NCI-H524 treated with DMSO at 0.1 percent for 48 hours (cell line): ENCODE data around the gene NBR1.
A peak's percentile ranks its signal among the peaks of the same experiment; 100 is the strongest.
"Not testable (repeated sequence)": the region's sequence is repeated elsewhere in the genome, so short reads cannot be mapped to it uniquely, and the experiment has no call there.

ENCODE experiments used
- DNase-seq: peaks from one replicate; lab custom pipeline; 2025; lab: John Stamatoyannopoulos, UW

The NBR1 gene, protein sequence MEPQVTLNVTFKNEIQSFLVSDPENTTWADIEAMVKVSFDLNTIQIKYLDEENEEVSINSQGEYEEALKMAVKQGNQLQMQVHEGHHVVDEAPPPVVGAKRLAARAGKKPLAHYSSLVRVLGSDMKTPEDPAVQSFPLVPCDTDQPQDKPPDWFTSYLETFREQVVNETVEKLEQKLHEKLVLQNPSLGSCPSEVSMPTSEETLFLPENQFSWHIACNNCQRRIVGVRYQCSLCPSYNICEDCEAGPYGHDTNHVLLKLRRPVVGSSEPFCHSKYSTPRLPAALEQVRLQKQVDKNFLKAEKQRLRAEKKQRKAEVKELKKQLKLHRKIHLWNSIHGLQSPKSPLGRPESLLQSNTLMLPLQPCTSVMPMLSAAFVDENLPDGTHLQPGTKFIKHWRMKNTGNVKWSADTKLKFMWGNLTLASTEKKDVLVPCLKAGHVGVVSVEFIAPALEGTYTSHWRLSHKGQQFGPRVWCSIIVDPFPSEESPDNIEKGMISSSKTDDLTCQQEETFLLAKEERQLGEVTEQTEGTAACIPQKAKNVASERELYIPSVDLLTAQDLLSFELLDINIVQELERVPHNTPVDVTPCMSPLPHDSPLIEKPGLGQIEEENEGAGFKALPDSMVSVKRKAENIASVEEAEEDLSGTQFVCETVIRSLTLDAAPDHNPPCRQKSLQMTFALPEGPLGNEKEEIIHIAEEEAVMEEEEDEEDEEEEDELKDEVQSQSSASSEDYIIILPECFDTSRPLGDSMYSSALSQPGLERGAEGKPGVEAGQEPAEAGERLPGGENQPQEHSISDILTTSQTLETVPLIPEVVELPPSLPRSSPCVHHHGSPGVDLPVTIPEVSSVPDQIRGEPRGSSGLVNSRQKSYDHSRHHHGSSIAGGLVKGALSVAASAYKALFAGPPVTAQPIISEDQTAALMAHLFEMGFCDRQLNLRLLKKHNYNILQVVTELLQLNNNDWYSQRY

DNA sequence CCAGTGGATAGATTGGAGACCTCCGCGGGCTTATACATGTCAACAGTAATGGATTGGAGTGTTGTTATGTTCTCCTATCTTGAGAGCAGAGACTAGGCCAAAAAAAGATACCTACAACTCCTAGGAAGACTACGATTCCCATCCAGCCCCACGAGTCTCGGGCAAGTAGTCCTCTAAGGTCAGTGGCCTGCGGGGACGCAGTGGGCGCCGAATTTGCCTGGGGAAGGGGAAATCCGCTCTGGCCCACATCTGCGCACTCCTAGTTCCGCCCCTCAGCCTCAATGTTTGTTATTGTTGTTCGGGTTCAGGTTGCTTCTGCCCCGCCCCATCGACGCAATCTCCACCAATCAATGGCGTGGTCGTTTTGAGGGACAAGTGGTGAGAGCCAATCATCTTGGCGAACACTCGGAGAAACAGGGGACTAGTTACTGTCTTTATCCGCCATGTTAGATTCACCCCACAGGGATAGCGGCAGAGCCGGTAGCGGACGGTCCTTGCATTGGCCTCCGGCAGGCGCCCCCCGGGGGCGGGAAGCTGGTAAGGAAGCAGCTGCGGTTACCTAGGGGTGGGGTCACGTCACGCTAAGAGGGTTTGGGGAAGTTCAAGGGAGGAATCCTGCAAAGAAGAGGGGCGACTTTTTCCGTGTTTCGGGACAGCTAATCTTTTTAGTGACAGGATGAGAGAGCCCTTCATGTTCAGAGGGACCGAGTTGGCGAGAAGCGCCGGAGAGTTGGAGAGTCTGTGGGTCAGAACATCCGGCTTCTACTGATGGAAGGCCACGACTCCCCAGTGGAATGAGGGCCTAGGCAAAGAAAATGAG is at the start of gene NBR1:
Gene NBR1, plus strand, starts transcription at position 449 of the 820 bp plus-strand sequence. CDS start 4,586 bp downstream, outside the sequence.
- DNase-seq = peak; percentile 98

DNA sequence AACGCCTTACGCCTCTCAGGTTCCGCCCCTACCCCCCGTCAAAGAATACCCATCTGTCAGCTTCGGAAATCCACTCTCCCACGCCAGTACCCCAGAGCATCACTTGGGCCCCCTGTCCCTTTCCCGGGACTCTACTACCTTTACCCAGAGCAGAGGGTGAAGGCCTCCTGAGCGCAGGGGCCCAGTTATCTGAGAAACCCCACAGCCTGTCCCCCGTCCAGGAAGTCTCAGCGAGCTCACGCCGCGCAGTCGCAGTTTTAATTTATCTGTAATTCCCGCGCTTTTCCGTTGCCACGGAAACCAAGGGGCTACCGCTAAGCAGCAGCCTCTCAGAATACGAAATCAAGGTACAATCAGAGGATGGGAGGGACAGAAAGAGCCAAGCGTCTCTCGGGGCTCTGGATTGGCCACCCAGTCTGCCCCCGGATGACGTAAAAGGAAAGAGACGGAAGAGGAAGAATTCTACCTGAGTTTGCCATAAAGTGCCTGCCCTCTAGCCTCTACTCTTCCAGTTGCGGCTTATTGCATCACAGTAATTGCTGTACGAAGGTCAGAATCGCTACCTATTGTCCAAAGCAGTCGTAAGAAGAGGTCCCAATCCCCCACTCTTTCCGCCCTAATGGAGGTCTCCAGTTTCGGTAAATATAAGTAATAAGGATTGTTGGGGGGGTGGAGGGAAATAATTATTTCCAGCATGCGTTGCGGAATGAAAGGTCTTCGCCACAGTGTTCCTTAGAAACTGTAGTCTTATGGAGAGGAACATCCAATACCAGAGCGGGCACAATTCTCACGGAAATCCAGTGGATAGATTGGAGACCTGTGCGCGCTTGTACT is 45.7 kb upstream of the NBR1 start, which contains the start of gene BRCA1:
Gene BRCA1, minus strand, starts transcription at position 232 of the 834 bp plus-strand sequence. CDS start 1,268 bp downstream, outside the sequence.
- DNase-seq = peak; percentile 99

DNA sequence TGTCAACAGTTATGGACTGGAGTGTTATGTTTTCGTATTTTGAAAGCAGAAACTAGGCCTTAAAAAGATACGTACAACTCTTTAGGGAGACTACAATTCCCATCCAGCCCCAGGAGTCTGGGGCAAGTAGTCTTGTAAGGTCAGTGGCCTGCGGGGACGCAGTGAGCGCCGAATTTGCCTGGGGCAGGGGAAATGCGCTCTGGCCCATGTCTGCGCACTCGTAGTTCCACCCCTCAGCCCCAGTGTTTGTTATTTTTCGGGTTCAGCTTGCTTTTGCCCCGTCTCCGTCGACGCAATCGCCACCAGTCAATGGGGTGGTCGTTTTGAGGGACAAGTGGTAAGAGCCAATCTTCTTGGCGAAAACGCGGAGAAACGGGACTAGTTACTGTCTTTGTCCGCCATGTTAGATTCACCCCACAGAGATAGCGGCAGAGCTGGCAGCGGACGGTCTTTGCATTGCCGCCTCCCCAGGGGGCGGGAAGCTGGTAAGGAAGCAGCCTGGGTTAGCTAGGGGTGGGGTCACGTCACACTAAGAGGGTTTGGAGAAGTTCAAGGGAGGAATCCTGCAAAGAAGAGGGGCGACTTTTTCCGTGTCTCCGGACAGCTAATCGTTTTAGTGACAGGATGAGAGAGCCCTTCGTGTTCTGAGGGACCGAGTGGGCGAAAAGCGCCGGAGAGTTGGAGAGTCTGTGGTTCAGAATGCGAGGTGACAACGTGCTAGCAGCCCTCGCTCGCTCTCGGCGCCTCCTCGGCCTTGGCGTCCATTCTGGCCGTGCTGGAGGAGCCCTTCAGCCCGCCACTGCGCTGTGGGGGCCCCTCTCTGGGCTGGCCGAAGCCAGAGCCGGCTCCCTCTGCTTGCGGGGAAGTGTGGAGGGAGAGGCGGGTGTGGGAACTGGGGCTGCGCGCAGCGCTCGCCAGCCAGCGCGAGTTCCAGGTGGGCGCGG is 44.8 kb upstream of the NBR1 start:
- no peak for DNase-seq

DNA sequence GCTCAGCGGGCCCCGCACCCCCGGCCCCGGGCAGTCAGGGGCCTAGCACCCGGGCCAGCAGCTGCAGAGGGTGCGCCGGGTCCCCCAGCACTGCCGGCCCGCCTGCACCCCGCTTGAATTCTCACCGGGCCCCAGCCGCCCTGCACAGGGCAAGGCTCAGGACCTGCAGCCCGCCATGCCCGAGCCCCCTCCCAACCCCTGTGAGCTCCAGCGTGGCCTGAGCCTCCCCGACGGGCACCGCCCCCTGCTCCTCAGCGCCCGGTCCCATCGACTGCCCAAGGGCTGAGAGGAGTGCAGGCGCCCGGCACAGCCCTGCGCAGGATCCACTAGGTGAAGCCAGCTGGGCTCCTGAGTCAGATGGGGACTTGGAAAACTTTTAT is 44.1 kb upstream of the NBR1 start:
- no peak for DNase-seq

DNA sequence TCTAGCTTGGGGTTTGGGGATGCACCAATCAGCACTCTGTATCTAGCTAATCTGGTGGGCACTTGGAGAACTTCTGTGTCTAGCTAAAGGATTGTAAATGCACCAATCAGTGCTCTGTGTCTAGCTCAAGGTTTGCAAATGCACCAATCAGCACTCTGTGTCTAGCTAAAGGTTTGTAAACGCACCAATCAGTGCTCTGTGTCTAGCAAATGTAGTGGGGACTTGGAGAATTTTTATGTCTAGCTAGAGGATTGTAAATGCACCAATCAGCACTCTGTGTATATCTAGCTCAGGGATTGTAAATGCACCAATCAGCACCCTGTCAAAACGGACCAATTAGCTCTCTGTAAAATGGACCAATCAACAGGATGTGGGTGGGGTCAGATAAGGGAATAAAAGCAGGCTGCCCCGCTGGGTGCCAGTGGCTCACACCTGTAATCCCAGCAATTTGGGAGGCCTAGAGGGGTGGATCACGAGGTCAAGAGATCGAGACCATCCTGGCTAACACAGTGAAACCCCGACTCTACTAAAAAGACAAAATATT is 43.6 kb upstream of the NBR1 start:
- DNase-seq = not testable (repeated sequence)

DNA sequence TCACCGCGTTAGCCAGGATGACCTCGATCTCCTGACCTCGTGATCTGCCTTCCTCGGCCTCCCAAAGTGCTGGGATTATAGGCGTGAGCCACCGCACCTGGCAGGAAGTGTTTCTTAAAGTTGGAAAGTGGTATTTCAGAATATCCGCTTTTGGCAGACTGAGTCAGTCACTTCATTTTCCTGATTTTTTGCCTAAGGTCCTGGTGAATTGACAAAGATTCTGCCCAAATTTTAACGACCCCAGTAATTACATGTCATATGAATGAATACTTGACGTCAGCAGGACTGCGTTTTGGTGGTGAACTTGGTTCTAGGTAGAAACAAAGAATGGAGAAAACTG is 41.4 kb upstream of the NBR1 start:
- DNase-seq = no peak

DNA sequence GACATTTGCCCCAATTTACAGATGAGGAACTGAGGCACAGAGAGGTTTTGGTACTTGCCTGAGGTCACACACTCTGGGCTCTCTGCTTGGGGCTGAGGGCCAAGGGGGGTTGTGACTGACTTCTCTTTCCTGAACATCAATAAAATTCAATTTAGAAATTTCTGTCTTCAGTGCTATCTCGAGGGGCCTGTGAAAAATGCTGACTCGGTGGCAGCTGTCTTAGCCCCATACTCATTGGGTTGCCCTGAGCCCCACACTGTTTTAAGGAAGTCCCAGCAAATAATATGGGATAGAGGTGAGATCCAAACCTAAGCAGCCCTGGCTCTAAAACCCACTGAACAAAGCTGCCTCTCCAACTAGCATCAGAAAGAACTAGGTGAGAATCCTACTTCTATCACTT is 38.9 kb upstream of the NBR1 start:
- DNase-seq = no peak

DNA sequence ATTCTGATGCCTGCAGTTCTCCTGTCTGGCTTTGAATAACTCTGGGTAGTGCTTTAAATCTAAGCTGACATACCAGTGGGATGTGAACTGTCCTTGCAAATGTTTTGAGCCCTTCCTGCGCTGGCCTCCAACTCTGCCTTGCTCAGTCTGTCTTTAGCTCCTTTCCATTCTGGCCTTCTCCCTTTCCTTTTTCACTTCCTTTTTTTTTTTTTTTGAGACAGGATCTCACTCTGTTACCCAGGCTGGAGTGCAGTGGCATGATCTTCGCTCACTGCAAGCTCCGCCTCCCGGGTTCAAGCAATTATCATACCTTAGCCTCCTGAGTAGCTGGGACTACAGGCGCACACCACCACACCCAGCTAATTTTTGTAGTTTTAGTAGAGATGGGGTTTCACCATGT is 37.6 kb upstream of the NBR1 start:
- not testable (repeated sequence) for DNase-seq

DNA sequence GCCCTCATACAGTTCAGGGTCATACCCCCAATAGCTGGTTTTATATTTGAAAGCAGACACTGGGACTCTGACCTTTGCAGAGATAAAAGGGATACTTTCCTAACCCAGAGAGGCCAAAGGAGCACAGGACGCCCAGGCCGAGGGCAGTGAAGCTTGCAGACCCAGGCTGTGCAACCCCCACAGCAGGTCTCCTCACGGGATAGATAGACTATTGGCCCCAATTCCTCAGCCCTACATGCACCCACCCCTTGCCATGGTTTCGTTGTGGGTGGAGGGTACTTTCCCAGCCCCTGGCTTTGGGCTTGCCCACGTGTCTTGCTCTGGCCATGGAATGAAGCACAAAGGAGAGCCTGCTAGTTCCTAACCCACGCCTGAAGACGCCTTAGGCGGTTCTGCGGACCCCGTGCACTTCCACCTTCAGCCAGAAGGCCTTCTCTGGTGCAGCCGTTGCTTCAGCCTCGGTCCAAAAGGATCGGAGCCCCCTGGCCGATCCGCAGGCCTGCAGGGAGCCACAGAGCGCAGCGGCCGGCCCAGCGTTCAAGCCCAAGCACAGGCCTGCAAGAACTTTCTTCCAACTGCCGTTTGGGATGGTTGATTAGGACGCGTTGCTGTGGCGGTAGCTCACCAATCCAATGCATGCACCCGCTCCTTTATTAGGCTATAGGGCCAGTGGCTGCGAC is 36.1 kb upstream of the NBR1 start:
- no peak for DNase-seq

DNA sequence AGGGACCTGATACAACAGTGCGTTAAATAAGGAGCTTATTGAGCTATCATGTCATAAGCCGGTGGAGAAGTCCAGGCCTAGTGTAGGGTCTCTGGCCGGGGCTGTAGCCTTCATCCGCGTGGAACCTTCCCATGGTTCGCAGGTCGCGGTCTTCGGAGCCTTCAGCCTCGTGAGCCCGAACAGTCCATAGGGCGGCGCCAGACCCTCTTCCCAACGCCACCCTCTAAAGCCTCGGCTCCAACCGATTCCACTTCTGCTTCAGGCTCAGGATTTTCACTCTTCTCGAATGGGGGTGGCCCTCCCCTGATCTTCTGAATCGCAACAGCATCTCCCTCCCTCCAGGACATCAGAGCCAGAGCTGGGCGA is 35.6 kb upstream of the NBR1 start:
- DNase-seq = no peak

DNA sequence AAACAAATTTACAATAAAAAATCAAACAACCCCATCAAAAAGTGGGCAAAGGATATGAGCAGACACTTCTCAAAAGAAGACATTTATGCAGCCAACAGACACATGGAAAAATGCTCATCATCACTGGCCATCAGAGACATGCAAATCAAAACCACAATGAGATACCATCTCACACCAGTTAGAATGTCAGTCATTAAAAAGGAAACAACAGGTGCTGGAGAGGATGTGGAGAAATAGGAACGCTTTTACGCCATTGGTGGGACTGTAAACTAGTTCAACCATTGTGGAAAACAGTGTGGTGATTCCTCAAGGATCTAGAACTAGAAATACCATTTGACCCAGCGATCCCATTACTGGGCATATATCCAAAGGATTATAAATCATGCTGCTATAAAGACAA is 34.4 kb upstream of the NBR1 start:
- DNase-seq = not testable (repeated sequence)

DNA sequence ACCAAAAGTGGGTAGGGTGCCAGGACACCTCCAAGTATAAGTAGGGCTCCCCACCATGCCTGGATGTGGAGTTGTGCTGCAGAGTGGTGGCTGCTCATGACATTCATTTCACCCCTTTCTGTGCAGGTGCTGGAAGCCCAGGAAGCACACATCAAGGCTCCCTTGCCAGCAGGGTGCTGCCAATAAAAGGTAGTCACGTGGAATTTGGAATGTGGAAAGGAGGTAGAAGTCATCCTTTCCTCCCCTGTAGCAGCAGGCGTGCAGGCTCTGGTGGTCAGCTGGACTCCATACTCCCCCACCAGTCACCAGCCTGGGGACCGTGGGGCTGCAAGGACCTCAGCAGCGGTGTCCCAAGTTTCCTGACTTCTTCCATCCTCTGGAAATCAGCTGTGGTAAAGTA is 32.5 kb upstream of the NBR1 start:
- DNase-seq = not testable (repeated sequence)

DNA sequence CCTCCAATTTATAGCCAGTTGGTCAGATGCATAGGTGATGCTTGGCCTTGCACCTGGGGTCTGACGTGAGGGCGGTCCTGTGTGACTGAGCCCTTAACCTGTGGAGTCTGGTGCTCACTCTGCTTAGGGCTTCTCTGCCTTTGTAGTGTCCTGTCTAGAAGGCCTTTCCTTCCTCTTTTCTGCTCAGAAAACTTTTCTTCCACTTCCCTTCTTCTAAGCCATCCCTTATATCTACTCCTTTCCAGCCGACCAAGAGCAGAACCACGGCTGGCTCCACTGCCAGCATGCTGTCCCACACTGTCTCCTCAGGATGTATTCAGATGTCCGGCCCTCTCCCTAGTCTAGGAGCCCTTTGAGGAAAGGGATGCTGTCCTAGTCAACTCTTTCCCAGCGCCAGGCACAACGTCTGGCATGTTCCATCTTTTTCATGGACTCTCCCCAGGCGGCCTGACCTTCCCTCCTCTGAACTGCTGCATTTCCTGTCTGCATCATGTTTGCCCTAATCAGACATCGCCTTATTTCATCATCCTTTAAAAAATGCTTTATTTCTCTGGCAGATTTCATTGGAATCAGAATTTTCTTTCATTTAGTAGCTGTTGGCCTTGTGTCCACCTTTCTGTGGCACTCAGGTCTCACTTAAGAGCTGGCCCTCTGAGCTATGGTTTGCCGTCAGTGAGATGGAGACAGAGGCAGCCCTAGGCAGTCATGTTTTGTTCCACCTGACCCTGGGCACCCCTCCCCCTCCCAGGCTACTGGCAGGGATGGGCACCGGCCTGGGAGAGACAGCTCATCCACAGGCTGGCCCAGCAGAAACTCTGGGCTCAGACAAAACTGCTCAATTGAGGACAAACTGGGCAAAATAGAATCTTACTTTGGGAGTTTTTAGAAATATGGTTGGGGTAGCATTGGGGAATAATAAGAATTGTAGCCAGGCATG is 30.4 kb upstream of the NBR1 start:
- DNase-seq = no peak

DNA sequence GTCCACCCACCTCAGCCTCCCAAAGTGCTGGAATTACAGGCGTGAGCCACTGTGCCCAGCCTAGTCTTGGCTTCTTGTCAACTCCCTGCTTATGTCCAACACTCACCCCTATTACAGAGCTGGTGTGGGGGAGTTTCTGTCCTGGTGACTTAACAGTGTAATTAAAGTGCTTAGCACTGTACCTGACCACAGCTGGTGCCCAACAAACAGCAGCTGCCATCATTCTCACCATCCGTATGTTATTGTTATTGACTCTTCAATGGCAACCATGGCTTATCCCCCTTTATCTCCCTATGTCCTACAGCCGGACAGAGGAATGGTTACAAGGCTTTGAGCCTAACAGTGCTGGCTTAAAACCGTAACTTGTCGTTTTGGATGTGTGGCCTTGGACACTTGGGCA is 28.9 kb upstream of the NBR1 start:
- no peak for DNase-seq

DNA sequence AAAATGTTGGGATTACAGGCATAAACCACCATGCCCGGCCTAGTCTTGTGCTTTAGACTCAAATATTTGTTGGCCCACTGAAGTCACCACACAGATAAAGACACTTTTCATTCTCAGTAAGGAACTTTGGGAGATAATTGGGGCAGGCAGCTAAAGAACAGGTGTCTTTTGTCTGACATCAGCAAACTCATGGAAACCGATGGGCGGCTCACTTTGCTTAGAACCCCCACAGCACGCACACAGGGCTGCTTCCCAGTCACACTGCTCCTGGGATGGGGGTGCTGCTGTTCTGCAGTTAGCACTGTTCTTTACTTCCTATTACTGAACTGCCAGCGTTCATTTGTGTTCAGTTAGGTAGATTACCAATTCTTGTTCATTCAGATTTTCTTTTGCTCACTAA is 27.8 kb upstream of the NBR1 start:
- DNase-seq = no peak

DNA sequence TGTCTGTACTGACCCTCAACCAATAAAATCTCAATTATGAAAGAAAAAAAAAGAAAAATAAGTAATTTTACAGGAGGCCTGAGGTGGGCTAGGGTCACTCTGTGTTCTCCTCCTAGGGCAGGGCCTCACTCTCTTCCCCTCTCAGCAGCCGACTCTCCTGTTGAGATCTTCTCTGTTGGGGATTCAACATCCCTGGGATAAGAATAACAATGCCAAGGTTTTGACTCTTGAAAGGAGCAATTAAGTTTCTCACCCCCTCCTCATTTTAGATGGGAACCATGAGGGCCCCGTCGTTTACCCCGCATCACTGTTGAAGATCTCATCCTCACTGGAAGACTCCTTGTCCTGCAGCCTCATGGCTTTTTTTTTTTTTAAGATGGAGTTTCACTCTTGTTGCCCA is 24.4 kb upstream of the NBR1 start:
- DNase-seq = no peak

DNA sequence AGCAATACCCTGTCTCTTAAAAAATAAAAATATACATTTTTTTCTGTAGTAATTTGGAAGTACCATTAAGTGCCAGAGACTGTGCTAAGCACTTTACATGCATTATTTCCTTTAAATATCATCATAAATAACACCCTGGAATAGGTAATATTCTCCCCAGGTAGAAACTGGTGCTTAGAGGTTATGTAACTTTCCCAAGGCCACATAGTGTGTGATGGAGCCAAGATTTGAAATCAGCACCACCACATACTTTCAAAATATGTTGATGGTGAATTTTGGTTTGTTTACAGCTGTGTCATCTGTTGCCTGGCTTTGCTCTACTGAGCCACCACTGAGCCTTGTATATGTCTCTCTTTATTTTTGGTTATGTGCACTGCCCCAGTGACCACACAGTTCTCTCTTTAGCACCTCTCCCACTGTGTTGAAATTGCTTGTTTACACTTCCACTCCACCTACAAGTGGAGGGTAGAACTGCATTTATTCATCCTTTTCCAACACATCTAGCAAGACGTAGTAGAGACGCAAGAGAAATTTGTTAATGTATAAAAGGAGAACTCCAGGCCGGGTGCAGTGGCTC is 19.0 kb upstream of the NBR1 start:
- DNase-seq = no peak
